GM21381 (cell line): Measurements from ENCODE around the gene RHBDF2.
"Not testable (repeated sequence)": the region's sequence is repeated elsewhere in the genome, so short reads cannot be mapped to it uniquely, and the experiment has no call there.

Source experiments
- ATAC-seq: cut with Tn5 transposase; IDR thresholded peaks from one replicate; pipeline ENCODE4 v1.9.1; 2021; ENCODE audit warnings: mild to moderate bottlenecking, moderate library complexity; ENCODE audit not compliant: unreplicated experiment

Gene RHBDF2

DNA sequence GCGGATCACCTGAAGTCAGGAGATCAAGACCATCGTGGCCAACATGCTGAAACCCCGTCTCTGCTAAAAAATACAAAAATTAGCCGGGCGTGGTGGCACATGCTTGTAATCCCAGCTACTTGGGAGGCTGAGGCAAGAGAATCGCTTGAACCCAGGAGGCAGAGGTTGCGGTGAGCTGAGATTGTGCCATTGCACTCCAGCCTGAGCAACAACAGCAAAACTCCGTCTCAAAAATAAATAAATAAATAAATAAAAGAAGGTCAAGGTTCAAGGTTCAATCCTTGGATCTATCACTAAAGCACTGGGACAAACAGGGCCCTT lies 24.2 kb upstream of the RHBDF2 start:
- ATAC-seq, result not testable (repeated sequence)

DNA sequence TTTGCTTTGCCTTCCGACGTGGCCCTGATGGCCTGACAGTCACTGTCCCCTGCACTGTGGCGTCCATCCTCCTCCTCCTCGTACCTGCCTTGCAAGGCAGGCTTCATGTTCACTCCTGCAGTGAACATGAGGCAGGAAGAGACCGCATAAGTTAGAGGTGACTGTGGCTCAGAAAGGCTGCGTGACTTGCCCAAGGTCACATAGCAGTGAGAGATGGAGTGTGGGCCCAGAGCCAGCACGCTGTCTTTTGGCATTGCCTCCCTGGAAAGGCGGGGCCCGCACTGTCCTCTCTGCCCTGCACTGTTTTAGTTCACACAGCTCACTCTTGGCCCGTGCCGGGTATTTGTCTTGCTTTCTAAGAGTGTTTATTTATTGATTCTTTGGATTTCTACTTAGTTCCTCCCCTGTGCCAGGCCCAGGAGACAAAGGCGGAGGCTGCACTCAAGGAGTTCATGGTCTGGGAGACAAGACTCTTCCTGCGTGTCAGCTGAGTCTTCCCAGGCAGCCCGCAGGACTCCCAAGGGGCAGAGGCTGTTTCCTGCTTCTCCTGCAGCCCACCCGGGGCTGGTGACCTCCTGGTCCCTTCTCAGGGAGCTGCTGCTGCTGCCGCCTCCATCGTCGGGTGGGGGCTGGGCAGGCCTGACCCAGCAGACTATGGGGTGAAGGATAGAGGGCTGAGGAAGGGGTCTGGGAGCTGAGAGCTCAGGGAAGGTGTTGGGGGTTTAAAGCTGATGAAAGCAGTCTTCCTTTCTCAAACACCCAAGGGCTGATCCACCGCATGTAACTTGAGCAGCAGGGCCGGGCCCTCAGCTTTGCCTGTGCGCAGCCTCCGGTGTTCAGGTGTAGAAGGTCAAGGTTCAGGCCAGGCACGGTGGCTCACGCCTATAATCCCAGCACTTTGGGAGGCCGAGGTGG lies 23.6 kb upstream of the RHBDF2 start:
- no peak for ATAC-seq

DNA sequence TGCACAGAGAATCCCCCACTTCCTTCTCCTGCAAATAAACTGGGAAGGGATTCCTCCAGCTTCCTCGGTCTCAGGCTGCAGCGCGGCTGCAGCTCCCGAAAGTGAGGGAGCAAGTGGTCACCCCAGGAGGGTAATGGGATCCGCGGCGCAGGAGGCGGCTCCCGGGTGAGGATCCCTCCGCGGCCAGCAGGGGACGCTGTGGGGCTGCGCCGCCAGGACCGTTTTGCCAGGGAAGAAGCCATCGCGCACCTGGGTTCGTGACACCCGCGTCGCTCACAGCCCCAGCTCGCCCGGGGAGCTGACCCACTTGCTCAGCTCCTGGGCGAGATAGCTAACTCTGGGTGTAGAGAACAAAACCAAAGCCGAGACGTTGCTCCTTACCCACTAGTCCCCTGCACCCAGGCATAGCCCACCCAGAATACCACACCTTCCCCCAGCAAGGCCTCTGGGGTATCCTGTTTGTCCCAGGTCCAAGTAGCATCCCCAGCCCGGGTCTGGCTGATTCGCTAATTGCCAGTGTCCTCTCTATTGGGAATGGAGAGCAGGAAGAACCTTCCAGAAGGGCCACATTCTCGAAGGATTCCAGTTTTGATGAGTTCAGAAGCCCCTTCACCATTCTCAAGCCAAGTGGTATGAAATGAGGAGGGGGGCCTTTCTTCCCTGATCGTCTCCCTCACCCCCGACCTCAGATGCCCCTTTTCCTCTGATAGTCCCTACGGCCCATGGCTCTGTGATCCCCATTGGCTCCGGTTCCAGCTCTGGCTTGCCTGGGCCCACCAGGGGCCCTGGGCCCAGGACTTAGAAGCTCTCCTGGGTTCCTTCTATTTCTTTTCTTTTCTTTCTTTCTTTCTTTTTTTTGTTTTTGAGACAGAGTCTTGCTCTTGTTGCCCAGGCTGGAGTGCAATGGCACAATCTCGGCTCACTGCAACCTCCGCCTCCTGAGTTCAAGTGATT lies 22.1 kb upstream of the RHBDF2 start:
- ATAC-seq, result no peak

DNA sequence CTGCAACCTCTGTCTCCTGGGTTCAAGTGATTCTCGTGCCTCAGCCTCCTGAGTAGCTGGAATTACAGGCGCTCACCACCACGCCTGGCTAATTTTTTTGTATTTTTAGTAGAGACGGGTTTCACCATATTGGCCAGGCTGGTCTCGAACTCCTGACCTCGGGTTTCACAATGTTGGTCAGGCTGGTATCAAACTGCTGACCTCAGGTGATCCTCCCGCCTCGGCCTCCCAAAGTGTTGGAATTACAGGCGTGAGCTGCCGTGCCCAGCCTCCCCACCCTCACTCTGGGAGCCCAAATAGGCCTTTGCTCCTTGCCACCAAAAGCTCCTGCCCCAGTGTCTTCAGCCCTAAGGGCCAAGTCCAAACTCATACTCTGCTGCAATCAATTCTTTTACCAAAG lies 20.5 kb upstream of the RHBDF2 start:
- not testable (repeated sequence) for ATAC-seq

DNA sequence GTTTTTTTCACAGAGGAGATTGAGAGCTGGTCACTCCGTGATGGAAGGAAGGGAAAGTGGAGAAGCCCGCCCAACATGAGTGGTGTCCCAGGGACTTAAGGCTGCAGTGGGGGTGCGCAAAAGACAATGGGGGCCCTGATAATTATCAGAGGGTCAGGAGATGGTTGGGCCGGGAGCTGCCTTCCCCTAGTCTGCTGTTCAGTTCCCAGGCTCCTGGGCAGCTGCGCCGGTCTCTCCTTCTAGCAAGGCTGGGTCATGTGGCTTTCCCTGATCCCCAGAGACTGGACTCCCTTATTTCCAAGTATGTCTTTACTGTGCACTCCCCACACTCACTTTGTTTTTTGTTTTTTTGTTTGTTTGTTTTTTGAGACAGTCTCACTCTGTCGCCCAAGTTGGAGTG lies 20.0 kb upstream of the RHBDF2 start:
- no peak for ATAC-seq

DNA sequence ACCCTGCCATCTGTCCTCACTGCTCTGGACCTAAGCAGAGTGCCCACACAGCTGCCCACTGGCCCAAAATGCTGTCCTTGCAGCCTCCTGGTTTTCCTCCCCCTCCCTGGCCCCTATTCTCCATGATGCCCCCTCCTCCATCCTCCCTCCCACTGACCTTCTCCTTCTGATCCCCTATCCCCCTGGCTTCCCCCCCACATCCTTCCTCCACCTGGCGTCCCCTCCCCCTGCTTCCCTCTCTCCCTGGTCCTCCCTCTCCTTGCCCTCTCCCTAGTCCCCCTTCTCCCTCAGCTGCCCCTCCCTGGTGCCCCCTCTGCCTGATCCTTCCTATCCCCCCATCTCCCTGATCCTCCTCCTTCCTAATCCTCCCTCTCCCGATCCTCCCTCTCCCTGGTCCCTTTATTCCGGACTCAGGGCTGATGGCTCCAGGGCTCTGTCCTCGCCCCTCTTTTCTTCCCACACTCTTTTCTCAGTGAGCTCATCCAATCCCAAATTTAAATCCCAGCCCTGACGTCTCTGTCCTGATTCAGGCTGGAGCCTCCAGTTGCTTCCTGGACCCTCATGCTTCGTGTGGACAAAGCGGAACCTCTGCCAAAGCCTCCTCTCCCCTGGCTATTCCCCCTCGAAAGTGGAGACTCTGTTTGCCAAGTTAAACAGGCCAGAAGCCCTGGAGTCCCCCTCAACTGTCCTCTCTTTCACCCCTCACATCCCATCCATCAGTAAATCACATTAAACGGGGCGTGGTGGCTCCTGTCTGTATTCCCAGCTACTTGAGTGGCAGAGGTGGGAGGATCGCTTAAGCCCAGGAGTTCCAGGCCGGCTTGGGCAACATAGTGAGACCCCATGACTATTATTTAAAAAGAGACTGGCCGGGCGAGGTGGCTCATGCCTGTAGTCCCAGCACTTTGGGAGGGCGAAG lies 18.1 kb upstream of the RHBDF2 start:
- ATAC-seq, result no peak

DNA sequence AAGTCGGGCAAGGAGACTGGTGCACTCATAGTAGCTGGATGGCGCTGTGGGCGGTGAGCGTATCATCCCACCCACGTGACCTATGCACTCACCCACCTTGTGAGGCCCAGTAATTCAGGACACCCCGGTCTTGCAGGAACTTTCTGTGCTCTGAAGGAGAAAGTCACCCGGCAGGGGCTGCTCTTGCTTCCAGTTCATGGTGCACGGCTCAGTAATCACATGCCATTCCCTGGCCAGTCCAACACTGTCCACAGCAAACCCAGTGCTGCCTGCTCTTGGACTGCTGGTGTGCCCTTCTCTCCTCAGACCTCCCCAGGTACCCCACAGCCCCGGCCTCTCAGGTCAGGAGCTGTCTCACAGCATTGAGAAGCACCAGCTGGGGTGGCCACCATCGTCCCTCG lies 16.4 kb upstream of the RHBDF2 start:
- no peak for ATAC-seq

DNA sequence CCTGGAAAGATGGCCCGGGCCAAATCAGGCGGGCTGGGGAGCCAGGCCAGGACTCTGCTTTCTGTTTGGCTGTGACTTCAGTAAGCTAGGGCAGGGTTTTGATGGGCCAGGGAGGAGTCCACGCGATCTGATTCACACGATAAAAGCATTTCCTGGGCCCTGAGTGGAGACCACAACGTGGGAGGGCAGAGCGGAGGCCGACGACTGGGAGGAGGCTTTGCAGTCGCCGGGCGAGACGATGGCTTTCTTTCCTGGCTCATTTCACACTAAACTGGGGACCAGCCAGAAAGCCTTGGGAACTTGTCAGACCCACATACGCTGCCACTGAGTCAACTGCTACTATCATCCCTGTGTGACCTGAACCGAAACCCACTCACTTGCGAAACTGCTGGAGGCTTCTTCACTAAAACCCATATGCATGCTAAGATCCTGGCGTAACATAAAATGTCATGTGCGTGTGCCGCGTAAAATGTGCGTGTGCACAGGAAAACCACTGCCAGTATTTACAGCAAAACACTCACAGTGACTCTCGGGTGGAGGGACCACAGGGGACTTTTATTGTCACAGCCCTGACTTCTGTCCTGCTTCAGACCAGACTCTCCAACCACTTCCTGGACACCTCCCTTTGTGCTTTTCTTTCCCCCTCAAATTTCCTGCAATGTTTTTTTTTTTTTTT lies 14.2 kb upstream of the RHBDF2 start:
- peak; percentile 61 for ATAC-seq

DNA sequence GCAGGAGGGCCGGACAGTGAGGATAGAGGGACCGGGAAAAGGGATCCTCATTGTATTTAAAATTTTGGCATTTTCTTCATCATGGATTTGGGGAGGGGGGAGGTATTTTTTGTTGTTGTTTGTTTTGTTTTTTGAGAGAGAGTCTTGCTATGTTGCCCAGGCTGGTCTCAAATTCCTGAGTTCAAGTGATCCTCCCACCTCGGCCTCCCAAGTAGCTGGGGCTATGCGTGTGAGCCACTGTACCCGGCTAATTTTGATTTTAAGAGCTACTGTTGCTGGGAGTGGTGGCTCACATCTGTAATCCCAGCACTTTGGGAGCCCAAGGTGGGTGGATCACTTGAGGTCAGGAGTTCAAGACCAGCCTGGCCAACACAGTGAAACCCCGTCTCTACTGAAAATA lies 13.1 kb upstream of the RHBDF2 start:
- ATAC-seq, result not testable (repeated sequence)

DNA sequence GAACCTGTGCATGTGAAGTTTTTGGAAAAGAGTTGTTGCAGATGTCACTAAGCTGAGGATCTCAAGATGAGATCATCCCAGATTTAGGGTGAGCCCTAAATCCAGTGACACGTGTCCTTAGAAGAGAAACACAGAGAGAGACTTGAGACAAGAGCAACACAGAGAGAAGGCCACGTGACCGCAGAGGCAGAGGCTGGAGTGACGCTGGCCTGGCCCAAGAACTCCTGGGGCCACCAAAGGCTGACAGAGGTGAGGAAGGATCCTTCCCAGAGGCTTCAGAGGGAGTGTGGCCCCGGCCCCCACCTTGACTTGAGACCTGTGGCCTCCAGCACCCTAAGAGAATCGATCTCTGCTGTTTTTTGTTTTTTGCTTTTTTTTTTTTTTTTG lies 12.1 kb upstream of the RHBDF2 start:
- ATAC-seq, result no peak

DNA sequence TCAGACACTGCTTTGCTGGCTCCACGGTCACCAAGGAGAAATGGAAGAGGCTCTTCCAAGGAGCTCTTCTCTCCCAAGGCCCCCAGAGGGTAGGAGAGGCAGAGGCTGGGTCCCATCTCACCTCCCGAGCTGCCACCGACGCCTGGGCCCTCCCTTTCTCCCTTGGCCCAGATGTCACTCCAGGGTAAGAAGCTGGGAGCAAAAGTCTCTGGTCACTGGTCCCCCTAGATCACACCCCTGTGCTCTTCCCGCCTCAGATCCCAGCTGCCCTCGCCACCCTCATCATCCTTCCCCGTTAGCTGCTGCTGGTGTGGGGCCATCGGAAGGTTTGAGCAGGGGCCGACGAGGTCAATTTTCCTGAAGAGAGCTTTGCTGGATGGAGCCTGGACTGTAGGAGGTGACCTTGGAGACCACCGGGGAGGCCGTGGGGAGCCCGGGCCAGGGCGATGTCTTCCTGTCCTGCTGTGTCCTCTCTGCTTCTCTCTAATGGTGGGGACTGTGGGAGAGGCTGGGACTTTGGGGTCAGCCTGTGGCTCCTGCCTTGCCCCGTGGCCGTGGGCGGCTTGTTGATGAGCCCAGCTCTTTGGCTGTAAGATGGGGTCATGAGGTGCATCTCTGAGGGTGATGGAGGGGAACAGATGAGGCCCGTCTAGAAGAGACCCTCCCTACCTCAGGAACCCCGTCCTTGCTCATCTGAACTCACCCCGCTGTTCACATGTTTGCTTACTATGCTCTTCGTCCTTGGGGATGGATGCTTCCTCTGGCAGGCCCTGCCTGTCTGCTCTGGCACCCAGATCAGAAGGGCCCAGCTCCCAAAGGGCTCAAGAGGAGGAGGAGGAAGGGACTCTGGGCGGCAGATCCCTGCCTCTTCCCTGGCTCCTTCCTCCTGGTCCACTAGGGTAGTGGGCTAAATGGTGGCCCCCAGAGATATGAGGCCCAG lies 11.4 kb upstream of the RHBDF2 start:
- no peak for ATAC-seq

DNA sequence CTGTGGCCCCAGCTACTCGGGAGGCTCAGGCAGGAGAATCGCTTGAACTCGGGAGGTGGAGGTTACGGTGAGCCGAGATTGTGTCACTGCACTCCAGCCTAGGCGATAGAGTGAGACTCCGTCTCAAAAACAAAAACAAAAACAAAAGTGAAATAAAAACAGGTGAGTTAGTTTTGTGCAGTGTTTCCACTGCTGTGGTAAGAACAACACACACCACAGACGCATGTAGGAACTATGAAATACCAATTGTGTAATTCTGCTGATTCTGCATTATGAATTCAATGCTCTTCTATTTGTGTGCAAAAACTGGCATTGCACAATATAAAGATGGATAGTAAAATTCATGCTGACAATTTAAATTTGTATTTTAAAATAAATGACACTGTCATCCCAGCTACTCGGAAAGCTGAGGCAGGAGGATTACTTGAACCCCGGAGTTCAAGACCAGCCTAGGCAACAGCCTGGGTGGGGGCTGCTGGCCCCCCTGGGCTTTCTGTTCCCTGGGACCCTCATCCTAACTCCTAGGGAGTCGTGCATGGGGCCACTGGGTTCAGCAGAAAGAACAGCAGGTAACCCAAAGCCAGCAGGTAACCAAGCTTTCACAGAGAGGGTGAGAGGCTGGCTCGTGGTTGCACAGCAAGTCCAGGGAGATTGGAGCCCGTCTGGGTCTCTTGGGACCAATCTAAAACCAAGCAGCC lies 10.6 kb upstream of the RHBDF2 start:
- ATAC-seq, result no peak

DNA sequence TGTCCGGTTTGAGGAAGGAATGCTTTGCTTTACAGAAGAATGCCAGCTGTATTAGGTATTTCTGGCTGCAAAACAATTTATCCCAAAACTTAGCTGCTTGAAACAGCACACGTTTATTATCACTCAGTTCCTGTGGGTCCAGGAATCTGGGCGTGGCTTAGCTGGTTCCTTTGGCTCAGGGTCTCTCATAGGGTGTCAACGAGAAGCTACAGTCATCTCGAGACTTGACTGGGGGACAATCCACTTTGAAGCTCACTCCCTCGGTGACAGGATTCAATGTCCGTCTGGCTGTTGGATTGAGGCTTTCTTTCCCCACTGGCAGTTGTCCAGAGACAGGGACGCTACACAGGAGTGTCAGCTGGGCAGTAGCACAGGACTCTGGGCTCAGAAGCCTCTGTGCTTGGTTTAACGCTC lies 9.6 kb upstream of the RHBDF2 start:
- no peak for ATAC-seq

DNA sequence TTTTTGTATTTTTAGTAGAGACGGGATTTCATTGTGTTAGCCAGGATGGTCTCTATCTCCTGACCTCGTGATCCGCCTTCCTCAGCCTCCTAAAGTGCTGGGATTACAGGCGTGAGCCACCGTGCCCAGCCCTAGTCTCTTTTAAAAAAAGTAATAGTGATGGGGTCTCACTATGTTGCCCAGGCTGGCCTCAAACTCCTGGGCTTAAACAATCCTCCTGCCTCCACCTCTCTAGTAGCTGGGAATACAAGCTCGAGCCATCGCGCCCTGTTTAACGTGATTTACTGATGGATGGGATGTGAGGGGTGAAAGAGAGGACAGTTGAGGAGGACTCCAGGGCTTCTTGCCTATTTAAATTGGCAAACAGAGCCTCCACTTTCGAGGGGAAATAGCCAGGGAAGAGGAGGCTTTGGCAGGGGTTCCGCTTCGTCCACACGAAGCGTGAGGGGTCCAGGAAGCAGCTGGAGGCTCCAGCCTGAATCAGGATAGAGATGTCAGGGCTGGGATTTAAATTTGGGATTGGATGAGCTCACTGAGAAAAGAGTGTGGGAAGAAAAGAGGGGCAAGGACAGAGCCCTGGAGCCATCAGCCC lies 7.3 kb upstream of the RHBDF2 start:
- ATAC-seq, result not testable (repeated sequence)

DNA sequence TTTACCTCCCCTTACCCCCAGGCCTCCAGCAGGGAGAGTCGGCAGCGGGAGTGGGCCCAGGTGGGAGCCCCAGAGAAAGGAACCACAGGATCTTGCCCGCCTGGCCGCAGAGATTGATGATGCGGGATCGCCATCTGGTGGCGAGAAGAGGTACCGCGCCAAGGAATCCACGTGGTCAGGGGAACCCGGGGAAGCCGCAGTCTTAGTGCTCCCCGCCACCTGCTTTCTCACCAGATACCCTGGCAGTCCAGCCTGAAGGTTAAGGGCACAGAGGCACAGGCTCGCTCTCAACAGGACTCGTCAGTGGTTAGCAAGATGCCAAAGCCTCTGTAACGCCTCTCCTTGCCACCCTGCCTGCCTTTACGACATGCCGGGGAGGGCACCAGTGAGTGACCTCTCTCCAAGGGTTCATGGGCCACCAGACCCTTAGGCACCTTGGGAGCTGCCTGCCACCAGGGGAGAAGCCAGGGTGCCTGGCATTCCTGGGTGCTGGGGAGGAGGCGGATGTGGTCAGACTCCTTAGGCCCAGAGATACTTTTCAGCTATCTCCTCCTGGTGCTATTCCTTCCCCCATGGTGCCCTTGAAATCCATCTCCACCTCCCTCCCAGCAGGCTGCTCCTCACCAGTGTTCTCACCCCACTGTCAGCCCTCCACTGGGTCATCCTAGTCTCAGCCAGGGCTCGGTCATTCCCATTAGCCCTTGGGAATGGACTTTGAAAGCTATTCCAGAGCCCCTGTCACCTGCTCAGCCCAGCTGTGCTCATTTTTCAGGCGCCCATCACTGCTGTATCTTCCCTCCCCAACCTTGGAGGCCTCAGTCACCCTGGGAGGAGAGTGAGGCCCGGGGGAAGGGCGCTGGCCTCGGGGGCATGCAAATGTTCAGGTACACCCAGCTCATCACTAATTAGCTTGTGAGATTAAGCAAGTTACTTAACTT lies 5.5 kb upstream of the RHBDF2 start:
- ATAC-seq, result peak; percentile 59

DNA sequence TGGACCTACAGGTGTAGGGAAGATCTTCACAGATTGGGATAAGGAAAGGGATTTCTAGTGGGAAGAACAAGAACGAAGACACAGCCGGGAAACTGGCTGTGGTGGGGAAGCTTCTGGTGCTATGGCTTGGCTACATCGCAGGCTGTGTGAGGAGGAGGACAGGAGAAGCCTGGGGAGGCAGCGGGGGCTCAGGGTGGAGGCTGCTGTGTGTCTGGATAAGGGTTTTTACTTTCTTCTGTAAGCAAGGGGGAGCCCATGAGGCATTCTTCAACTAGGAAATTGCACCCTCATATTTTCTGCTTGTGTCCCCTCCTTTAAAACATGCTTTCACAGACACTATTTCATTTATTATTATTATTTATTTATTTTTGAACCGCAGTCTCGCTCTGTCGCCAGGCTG lies 2.9 kb upstream of the RHBDF2 start:
- ATAC-seq, result no peak
